GM13976 (cell line): Measurements from ENCODE around the gene AGO3.

Experiments used
- DNase-seq: peaks from one replicate; pipeline ENCODE4 v3.0.0; 2012; ENCODE audit warnings: low spot score
- CTCF ChIP-seq: IDR thresholded peaks from 2 replicates; pipeline ENCODE4 v1.5.1; 2012; ENCODE audit warnings: borderline replicate concordance, mild to moderate bottlenecking; ENCODE audit not compliant: insufficient read depth; ENCODE audit errors: extremely low read depth, missing control alignments, control extremely low read depth
- in situ Hi-C: fragments of 300-500 bp; cut with MboI; formaldehyde crosslinking; loops from one replicate; pipeline ENCODE4 v1.12.0; 2022; ENCODE audit warnings: low sequenced_read_pairs, mixed read lengths, inconsistent platforms; ENCODE audit not compliant: unreplicated experiment

Gene AGO3

DNA sequence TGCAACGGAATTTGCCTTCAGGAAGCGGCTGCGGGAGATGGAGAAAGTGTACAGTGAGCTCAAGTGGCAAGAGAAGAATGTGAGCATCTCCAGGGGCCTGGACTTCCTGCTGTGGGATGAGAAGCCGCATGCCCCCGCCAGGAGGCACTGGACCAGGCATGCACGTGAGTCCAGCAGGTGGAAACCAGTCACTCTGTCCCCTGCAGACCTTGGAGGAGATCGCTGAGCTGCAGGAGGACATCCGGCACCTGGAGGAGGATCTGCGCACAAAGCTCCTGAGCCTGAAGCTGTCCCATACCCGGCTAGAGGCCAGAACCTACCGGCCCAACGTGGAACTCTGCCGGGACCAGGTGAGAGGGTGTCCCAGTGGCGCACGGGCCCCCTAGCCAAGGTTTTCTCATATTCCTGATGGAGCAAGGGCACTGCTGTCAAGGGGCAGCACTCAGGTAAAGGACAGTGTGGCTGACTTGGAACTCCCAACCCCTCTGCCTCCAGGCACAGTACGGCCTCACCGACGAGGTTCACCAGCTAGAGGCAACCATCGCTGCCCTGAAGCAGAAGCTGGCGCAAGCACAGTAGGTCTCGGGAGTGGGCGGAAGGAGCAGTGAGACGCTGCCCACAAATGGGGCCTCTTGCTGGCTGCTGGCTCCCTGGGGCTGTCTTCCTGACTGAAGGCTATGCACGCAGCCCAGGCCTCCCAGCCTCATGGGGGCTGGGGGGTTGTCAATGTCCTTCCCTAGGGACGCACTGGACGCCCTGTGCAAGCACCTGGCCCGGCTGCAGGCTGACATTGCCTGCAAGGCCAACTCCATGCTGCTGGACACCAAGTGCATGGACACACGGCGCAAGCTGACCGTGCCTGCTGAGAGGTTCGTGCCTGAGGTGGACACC lies 156.6 kb downstream of the AGO3 start:
- in situ Hi-C loops: no loop called here
- TF ChIP-seq CTCF: no peak
- DNase-seq: no peak

GRCh38 chr1:36088265-36088576 lies 157.3 kb downstream of the AGO3 start:
- in situ Hi-C loops: no loop called here
- DNase-seq: no peak
- no peak for TF ChIP-seq CTCF

- peak; percentile 98 for TF ChIP-seq CTCF
- peak; percentile 97 for DNase-seq
- in situ Hi-C loops: no loop called here
These were observed 157.9 kb downstream of the AGO3 start, which contains the start of gene ADPRS for GRCh38 chr1:36088577-36089392. Gene ADPRS (plus strand): TSS chr1:36088892. CDS start chr1:36088905, 13 bp downstream.

DNA sequence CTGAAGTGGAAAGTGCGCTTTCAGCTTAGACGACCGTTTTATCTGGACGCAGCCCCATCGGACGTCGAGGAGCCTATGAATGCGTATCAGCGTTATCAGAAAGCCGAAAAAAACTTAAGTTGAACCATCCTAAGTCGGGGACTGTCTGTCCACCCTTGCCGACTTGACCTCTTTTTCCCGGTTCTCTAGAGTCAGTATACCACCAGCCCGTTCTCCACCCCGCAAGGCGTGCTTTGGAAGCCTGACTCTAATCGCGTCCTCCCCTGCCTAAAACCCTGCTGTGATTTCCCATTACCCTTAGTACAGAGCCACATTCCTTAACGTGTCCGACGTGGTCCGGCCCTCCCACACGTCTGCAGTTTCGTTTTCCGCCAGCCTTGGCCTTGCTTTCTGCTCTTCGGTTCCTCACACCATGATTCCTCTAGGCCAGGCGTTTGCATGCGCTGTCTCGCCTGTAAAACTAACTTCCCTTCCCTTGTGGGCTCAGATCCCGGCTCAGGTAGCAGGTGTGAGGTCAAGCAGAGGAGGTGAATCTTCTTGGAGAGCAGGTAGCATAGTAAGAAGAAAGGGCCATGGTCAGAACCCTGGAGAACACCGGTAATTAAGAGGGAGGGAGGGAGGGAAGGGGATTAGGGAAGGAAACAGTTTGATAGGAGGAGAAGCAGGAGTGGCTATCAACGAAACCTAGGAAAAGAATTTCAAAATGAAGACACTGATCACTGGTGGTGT lies 158.7 kb downstream of the AGO3 start:
- TF ChIP-seq CTCF: no peak
- in situ Hi-C loops: no loop called here
- DNase-seq: peak; percentile 43

- DNase-seq: no peak
- TF ChIP-seq CTCF: no peak
- in situ Hi-C loops: no loop called here
These were observed 160.2 kb downstream of the AGO3 start for GRCh38 chr1:36091141-36091540.

GRCh38 chr1:36091698-36092097 lies 160.8 kb downstream of the AGO3 start:
- in situ Hi-C loops: no loop called here
- peak; percentile 7 for DNase-seq
- no peak for TF ChIP-seq CTCF
